Left hindlimb (tissue), 1 donor: Measurements from ENCODE around the gene ABT1.
A peak's percentile ranks its signal among the peaks of the same experiment; 100 is the strongest.

Experiments used
- DNase-seq: peaks from one replicate; pipeline ENCODE4 v3.0.0-alpha.2; 2018

The ABT1 gene

GRCh38 chr6:26575494-26575939 lies 21.2 kb upstream of the ABT1 start:
- DNase-seq = no peak

- no peak for DNase-seq
Measured at GRCh38 chr6:26576407-26576843, 20.3 kb upstream of the ABT1 start.

GRCh38 chr6:26576929-26577719 lies 19.6 kb upstream of the ABT1 start:
- DNase-seq = no peak

GRCh38 chr6:26577720-26578072 lies 19.1 kb upstream of the ABT1 start:
- DNase-seq = no peak

GRCh38 chr6:26578279-26578678 lies 18.5 kb upstream of the ABT1 start:
- DNase-seq = no peak

- no peak for DNase-seq
Measured at GRCh38 chr6:26578741-26579140, 18.0 kb upstream of the ABT1 start.

GRCh38 chr6:26581164-26581915 lies 15.4 kb upstream of the ABT1 start:
- no peak for DNase-seq

- DNase-seq = no peak
Measured at GRCh38 chr6:26588965-26589364, 7.8 kb upstream of the ABT1 start.

- no peak for DNase-seq
Measured at GRCh38 chr6:26592649-26593048, 4.1 kb upstream of the ABT1 start.

- no peak for DNase-seq
Measured at GRCh38 chr6:26593278-26594130, 3.2 kb upstream of the ABT1 start.

- DNase-seq = no peak
Measured at GRCh38 chr6:26594131-26594498, 2.6 kb upstream of the ABT1 start.

GRCh38 chr6:26594730-26595632 lies 1.8 kb upstream of the ABT1 start:
- DNase-seq = peak; percentile 43

- peak; percentile 92 for DNase-seq
Measured at GRCh38 chr6:26595669-26596269, 984 bp upstream of the ABT1 start.

GRCh38 chr6:26597389-26597766 lies 625 bp downstream of the ABT1 start:
- DNase-seq = no peak

GRCh38 chr6:26597821-26598220 lies 1.1 kb downstream of the ABT1 start:
- DNase-seq = no peak

GRCh38 chr6:26598267-26598666 lies 1.5 kb downstream of the ABT1 start:
- DNase-seq = no peak

- DNase-seq = no peak
Measured at GRCh38 chr6:26599134-26599533, 2.4 kb downstream of the ABT1 start.

- no peak for DNase-seq
Measured at GRCh38 chr6:26599591-26599990, 2.8 kb downstream of the ABT1 start.

- no peak for DNase-seq
Measured at GRCh38 chr6:26600759-26601158, 4.0 kb downstream of the ABT1 start.

GRCh38 chr6:26602262-26602661 lies 5.5 kb downstream of the ABT1 start:
- DNase-seq = no peak

GRCh38 chr6:26604026-26604425 lies 7.3 kb downstream of the ABT1 start:
- DNase-seq = no peak

GRCh38 chr6:26604797-26605196 lies 8.0 kb downstream of the ABT1 start:
- no peak for DNase-seq
